ENCODE data around the gene FAM107B. TPM values are rescaled to one million over a fixed set of nuclear protein-coding genes. Genes with fewer than 3 reads are reported as not detected.
A peak's percentile ranks its signal among the peaks of the same experiment; 100 is the strongest.

FAM107B gene
- total and polyA plus RNA-seq, 2 of the 4 experiments (the other 2 are of a cell fraction): 26.4 to 27.1 TPM

DNA sequence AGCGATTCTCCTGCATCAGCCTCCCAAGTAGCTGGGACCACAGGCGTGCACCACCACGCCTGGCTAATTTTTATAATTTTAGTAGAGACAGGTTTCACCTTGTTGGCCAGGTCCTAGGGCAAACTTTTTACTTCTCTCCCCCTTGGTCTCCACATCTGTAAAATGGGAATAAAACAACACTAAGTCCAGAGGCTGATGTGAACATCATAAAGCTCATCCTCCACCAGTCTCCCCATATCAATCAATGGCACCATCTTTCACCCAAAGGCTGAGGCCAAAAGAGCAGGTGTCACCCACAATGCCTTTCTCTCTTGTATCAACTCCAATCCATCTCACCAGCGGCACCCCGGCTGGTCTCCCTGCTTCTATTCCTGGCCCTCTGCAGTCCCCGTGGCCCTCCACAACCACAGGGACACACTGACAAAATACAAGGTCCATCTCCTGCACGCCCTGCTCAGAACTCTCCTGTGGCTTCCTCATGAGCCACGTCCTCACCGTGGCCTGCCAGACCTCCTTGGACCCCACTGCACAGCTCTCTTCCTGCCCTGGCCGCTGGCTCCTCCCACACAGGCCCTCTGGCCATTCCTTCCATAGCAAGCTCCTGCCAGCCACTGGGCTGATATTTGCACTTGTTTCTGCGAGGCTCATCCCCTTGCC, 179.0 kb downstream of the FAM107B start:
- CTCF ChIA-PET: no interaction called here
- no peak overlapping the region for H3K56ac ChIP-seq (ENCODE audit: extremely low read depth, insufficient read depth, low read length)
- no peak; the same call in 1 of the 2 replicates for ATAC-seq (ENCODE audit: low read depth)
- H3K9me3 ChIP-seq (ENCODE audit: control insufficient read depth, insufficient read depth, low read length): no peaks in the 10 kb centered on the region
- peaks cover 23 to 78% of the 10 kb centered on the region in 2 experiments for H3K79me1 ChIP-seq (ENCODE audit: low read depth in 1 of 2, low read length in 2 of 2)
- H4K91ac ChIP-seq (ENCODE audit: insufficient read depth, low read depth, low read length): no peak overlapping the region
- H3K36me3 ChIP-seq (ENCODE audit: control insufficient read depth, insufficient read depth, low read length): peaks cover 56% of the 10 kb centered on the region
- H4K8ac ChIP-seq (ENCODE audit: low read depth in 2 of 2, low read length in 2 of 2): no peak overlapping the region
- no peak overlapping the region for H3K4me2 ChIP-seq (ENCODE audit: low read depth, low read length)
- H3K4me3 ChIP-seq (ENCODE audit: insufficient read depth, low read depth, low read length): no peak overlapping the region
- H3K4me1 ChIP-seq (ENCODE audit: control insufficient read depth, insufficient read depth, low read length): peaks cover 8% of the 10 kb centered on the region; the same call in 1 of the 2 replicates
- H3K9me1 ChIP-seq (ENCODE audit: insufficient read depth, low read length): peaks cover 44% of the 10 kb centered on the region
- H4K5ac ChIP-seq (ENCODE audit: low read depth, low read length): no peak overlapping the region
- H2AK9ac ChIP-seq (replicated peaks; ENCODE audit: low read depth, low read length, poor library complexity): no peak overlapping the region
- no peak overlapping the region for H3K23ac ChIP-seq (ENCODE audit: low read depth, low read length)
- H3K4ac ChIP-seq (ENCODE audit: low read depth, low read length): 0 out of 2 replicates have a peak overlapping the region, but pooled peaks have one; percentile 27
- POLR2A ChIA-PET (ENCODE audit: unreplicated experiment): no interaction called here
- H2AK5ac ChIP-seq (ENCODE audit: low read depth, low read length): no peak overlapping the region
- H2AFZ ChIP-seq (replicated peaks; ENCODE audit: low read length, poor library complexity): no peak overlapping the region
- no peak overlapping the region for H3K14ac ChIP-seq (replicated peaks; ENCODE audit: low read depth, low read length)
- H3K18ac ChIP-seq (ENCODE audit: low read depth, low read length): no peak overlapping the region
- H3K9ac ChIP-seq (ENCODE audit: low read depth, low read length): no peak overlapping the region
- H2BK15ac ChIP-seq (ENCODE audit: low read depth, low read length): peak overlapping the region; percentile 3; the same call in 1 of the 3 replicates
- intact Hi-C loops (cut with micrococcal nuclease) (no loop called here), dilution Hi-C loops (cut with HindIII; ENCODE audit: low sequenced_read_pairs, unreplicated experiment) (no loop called here), in situ Hi-C loops (cut with MboI; ENCODE audit: low sequenced_read_pairs) (loop anchor here (10.0 kb wide), 1 partner anchor 229 kb away; no protein-coding TSS in a partner anchor)
- no peaks in the 10 kb centered on the region for H3K27me3 ChIP-seq (ENCODE audit: control insufficient read depth, insufficient read depth, low read length)
- no TSS peak for BruUV-seq (replicated peaks)
- DNase-seq: no peak
- H2BK120ac ChIP-seq (ENCODE audit: low read depth, low read length): no peak overlapping the region
- H4K20me1 ChIP-seq (ENCODE audit: insufficient read depth, low read length): peaks cover 65% of the 10 kb centered on the region
- H2BK5ac ChIP-seq (ENCODE audit: low read depth, low read length, poor library complexity, severe bottlenecking): no peak overlapping the region
- 100% methylated on average over 7 of the region's 11 CpGs; no CpG with 5 or more reads in 1 of the 2 experiments for WGBS, 2 experiments (ENCODE audit: extremely low coverage in 2 of 2, insufficient read length in 1 of 2)
- no peak overlapping the region for H3K27ac ChIP-seq (ENCODE audit: insufficient read depth, low read length)
- TF ChIP-seq NFE2L2 (IDR thresholded peaks at IDR 0.05; ENCODE audit: low read depth, low read length) (no peak), POLR2A (IDR thresholded peaks at IDR 0.05; ENCODE audit: low read depth, low read length) (peak; percentile 15; the same call in 1 of the 2 replicates)
- no peak overlapping the region for H2BK20ac ChIP-seq (ENCODE audit: low read depth, low read length)

Measured in IMR-90 (cell line).